ENCODE results near the gene KIAA1614.

Gene KIAA1614

DNA sequence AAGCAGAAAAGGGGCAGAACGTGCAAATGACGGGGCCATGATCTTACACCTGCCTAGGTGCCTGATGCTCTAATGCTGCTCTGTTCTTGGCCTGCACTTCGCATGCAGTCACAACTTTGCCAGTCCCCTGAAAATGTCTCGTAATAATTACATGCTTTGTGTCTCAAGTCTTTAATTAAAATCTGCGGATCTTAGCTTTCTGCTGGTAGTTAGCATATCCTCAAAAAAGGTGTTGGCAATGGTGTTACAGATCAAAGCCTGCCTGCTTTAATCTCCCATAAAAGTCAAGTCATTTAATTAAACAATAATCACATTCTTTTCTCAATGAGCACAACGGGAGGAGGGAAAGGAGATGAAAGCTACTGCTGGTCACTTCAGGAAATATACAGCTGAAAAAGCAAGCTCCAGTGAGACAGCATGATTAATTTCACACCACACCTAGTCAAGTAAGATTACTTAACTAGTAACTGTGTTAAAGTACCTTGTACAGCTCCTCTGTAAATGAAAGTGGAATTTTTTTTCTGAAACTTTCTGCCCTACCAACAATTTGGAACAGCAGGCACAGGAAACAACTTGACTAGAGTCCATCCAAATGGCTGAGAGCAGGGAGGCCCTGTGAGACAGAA lies 64.1 kb downstream of the KIAA1614 start:
- ATAC-seq: no peak

DNA sequence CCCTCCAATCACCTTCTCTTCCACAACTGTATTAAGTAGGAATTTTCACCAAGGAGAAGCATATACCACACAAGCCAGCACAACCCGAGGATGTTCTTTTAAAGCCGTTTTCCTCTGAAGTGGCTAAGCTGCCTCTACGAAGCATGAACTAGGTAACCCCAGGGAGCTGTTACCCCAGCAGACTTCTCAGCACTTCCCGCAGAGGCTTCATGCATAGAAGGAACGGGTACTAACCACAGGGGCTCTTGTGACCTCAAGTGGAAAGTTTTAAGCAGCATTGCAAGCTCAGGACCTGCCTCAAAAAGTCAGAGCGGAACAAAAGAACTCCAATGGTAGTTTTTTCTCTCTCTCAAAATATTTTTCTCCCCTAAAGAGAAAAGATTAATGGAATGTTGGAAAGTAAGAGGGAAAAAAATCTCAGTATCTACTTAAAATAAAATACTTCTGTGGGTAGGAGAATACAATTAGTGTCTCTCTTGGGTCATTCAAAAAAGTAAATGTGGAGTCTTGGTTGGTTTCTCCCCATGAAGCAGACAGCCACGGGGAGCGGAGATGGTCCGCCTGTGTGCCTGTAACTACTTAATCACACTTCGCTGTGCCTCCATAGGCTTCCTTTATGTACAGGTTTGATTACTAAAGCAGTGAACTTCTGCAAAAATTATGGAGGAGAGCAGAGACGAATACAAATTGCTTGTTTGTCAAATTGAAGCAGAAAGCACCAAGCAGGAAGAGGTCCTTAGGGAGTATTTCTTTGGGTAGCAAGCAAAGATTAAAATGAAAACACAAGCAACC lies 69.1 kb downstream of the KIAA1614 start:
- TF ChIP-seq, protein P1, sequence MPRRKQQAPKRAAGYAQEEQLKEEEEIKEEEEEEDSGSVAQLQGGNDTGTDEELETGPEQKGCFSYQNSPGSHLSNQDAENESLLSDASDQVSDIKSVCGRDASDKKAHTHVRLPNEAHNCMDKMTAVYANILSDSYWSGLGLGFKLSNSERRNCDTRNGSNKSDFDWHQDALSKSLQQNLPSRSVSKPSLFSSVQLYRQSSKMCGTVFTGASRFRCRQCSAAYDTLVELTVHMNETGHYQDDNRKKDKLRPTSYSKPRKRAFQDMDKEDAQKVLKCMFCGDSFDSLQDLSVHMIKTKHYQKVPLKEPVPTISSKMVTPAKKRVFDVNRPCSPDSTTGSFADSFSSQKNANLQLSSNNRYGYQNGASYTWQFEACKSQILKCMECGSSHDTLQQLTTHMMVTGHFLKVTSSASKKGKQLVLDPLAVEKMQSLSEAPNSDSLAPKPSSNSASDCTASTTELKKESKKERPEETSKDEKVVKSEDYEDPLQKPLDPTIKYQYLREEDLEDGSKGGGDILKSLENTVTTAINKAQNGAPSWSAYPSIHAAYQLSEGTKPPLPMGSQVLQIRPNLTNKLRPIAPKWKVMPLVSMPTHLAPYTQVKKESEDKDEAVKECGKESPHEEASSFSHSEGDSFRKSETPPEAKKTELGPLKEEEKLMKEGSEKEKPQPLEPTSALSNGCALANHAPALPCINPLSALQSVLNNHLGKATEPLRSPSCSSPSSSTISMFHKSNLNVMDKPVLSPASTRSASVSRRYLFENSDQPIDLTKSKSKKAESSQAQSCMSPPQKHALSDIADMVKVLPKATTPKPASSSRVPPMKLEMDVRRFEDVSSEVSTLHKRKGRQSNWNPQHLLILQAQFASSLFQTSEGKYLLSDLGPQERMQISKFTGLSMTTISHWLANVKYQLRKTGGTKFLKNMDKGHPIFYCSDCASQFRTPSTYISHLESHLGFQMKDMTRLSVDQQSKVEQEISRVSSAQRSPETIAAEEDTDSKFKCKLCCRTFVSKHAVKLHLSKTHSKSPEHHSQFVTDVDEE (CRISPR knock-in tag; IDR thresholded peaks at IDR 0.05): no peak
- TF ChIP-seq ISL1 (CRISPR knock-in tag; IDR thresholded peaks at IDR 0.05) (no peak), POU6F1 (CRISPR knock-in tag; IDR thresholded peaks at IDR 0.05; ENCODE audit: borderline replicate concordance, low read depth) (no peak), ARNTL (CRISPR knock-in tag; IDR thresholded peaks at IDR 0.05; ENCODE audit: borderline replicate concordance, low read depth) (no peak), ZNF70 (CRISPR knock-in tag; IDR thresholded peaks at IDR 0.05) (no peak), TCF4 (CRISPR knock-in tag; IDR thresholded peaks at IDR 0.05; ENCODE audit: borderline replicate concordance) (no peak)
- ATAC-seq: no peak

More for the DNA sequence above, 64.1 kb downstream of the KIAA1614 start:
- TF ChIP-seq ZC3H10 (CRISPR knock-in tag; IDR thresholded peaks at IDR 0.05) (no peak), ZNF8 (CRISPR knock-in tag; IDR thresholded peaks at IDR 0.05) (no peak), GLIS3 (CRISPR knock-in tag; IDR thresholded peaks at IDR 0.05) (no peak), ZFP30 (CRISPR knock-in tag; IDR thresholded peaks at IDR 0.05) (no peak), POU6F1 (CRISPR knock-in tag; IDR thresholded peaks at IDR 0.05; ENCODE audit: borderline replicate concordance, low read depth) (no peak), CSDC2 (CRISPR knock-in tag; IDR thresholded peaks at IDR 0.05) (no peak), PPARA (CRISPR knock-in tag; IDR thresholded peaks at IDR 0.05; ENCODE audit: borderline replicate concordance) (no peak), ESRRG (CRISPR knock-in tag; IDR thresholded peaks at IDR 0.05) (no peak), ARNTL (CRISPR knock-in tag; IDR thresholded peaks at IDR 0.05; ENCODE audit: borderline replicate concordance, low read depth) (no peak), ZFP3 (CRISPR knock-in tag; IDR thresholded peaks at IDR 0.05) (no peak), ZNF565 (CRISPR knock-in tag; conservative IDR thresholded peaks at IDR 0.05; ENCODE audit: low read depth) (no peak), OSR1 (CRISPR knock-in tag; IDR thresholded peaks at IDR 0.05) (no peak), RARB (CRISPR knock-in tag; IDR thresholded peaks at IDR 0.05) (no peak)
- TF ChIP-seq, protein P1 (CRISPR knock-in tag; IDR thresholded peaks at IDR 0.05): no peak
- TF ChIP-seq, protein P2, sequence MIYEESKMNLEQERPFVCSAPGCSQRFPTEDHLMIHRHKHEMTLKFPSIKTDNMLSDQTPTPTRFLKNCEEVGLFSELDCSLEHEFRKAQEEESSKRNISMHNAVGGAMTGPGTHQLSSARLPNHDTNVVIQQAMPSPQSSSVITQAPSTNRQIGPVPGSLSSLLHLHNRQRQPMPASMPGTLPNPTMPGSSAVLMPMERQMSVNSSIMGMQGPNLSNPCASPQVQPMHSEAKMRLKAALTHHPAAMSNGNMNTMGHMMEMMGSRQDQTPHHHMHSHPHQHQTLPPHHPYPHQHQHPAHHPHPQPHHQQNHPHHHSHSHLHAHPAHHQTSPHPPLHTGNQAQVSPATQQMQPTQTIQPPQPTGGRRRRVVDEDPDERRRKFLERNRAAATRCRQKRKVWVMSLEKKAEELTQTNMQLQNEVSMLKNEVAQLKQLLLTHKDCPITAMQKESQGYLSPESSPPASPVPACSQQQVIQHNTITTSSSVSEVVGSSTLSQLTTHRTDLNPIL (CRISPR knock-in tag; IDR thresholded peaks at IDR 0.05; ENCODE audit: low read depth): no peak
- TF ChIP-seq, protein P3, sequence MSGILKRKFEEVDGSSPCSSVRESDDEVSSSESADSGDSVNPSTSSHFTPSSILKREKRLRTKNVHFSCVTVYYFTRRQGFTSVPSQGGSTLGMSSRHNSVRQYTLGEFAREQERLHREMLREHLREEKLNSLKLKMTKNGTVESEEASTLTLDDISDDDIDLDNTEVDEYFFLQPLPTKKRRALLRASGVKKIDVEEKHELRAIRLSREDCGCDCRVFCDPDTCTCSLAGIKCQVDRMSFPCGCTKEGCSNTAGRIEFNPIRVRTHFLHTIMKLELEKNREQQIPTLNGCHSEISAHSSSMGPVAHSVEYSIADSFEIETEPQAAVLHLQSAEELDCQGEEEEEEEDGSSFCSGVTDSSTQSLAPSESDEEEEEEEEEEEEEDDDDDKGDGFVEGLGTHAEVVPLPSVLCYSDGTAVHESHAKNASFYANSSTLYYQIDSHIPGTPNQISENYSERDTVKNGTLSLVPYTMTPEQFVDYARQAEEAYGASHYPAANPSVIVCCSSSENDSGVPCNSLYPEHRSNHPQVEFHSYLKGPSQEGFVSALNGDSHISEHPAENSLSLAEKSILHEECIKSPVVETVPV (CRISPR knock-in tag; IDR thresholded peaks at IDR 0.05): no peak

All from SK-N-SH treated with all-trans-retinoic acid at 6 μM for 48 hours (cell line).